ENCODE measurements around the gene TMEM208. TPM values are rescaled to one million over a fixed set of nuclear protein-coding genes. Genes with fewer than 3 reads are reported as not detected.

The TMEM208 gene
- total and polyA plus RNA-seq, 2 of the 13 experiments (the other 11 are each of a cell fraction or from before 2014, with no cell fraction given): 58.8 to 72.9 TPM

DNA sequence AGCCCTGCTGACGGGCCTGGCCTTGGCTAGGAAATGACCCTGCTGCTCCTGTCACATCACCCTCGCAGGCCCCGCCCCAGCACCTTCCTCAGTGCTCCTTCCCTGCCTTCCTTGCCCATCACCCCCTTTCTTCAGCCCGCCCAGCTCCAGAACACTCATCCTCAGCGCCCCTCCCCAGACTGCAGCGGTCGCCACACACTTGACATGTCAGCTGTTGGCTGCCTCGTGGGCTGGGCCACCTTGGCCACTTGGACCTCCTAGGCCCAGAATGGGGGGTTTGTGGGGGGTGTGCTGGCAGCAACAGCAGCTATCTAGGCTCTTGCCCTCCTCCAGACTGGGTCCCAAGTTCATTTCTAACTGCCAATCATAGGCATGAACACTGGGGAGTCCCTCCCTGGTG lies 17.4 kb upstream of the TMEM208 start:
- TF ChIP-seq NRL (CRISPR knock-in tag; IDR thresholded peaks at IDR 0.05; ENCODE audit: borderline replicate concordance): no peak
- TF ChIP-seq ZNF782 (CRISPR knock-in tag; IDR thresholded peaks at IDR 0.05; ENCODE audit: borderline replicate concordance): 0 out of 2 replicates have a peak, but pooled peaks have one; percentile 8
- TF ChIP-seq PCBP1 (IDR thresholded peaks at IDR 0.05; ENCODE audit: borderline replicate concordance, low read depth, low read length): 0 out of 2 replicates have a peak, but pooled peaks have one; percentile 12
- TF ChIP-seq, protein P1, sequence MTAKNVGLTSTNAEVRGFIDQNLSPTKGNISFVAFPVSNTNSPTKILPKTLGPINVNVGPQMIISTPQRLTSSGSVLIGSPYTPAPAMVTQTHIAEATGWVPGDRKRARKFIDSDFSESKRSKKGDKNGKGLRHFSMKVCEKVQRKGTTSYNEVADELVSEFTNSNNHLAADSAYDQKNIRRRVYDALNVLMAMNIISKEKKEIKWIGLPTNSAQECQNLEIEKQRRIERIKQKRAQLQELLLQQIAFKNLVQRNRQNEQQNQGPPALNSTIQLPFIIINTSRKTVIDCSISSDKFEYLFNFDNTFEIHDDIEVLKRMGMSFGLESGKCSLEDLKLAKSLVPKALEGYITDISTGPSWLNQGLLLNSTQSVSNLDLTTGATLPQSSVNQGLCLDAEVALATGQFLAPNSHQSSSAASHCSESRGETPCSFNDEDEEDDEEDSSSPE (CRISPR knock-in tag; IDR thresholded peaks at IDR 0.05): no peak
- no peak for TF ChIP-seq RCOR2 (CRISPR knock-in tag; IDR thresholded peaks at IDR 0.05)
- TF ChIP-seq AGO1 (IDR thresholded peaks at IDR 0.05; ENCODE audit: low read depth, low read length, poor library complexity, severe bottlenecking): peak; percentile 65
- TF ChIP-seq, protein P2, sequence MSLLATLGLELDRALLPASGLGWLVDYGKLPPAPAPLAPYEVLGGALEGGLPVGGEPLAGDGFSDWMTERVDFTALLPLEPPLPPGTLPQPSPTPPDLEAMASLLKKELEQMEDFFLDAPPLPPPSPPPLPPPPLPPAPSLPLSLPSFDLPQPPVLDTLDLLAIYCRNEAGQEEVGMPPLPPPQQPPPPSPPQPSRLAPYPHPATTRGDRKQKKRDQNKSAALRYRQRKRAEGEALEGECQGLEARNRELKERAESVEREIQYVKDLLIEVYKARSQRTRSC (CRISPR knock-in tag; IDR thresholded peaks at IDR 0.05; ENCODE audit: low read depth): 0 out of 2 replicates have a peak, but pooled peaks have one; percentile 20
- TF ChIP-seq, protein P3, sequence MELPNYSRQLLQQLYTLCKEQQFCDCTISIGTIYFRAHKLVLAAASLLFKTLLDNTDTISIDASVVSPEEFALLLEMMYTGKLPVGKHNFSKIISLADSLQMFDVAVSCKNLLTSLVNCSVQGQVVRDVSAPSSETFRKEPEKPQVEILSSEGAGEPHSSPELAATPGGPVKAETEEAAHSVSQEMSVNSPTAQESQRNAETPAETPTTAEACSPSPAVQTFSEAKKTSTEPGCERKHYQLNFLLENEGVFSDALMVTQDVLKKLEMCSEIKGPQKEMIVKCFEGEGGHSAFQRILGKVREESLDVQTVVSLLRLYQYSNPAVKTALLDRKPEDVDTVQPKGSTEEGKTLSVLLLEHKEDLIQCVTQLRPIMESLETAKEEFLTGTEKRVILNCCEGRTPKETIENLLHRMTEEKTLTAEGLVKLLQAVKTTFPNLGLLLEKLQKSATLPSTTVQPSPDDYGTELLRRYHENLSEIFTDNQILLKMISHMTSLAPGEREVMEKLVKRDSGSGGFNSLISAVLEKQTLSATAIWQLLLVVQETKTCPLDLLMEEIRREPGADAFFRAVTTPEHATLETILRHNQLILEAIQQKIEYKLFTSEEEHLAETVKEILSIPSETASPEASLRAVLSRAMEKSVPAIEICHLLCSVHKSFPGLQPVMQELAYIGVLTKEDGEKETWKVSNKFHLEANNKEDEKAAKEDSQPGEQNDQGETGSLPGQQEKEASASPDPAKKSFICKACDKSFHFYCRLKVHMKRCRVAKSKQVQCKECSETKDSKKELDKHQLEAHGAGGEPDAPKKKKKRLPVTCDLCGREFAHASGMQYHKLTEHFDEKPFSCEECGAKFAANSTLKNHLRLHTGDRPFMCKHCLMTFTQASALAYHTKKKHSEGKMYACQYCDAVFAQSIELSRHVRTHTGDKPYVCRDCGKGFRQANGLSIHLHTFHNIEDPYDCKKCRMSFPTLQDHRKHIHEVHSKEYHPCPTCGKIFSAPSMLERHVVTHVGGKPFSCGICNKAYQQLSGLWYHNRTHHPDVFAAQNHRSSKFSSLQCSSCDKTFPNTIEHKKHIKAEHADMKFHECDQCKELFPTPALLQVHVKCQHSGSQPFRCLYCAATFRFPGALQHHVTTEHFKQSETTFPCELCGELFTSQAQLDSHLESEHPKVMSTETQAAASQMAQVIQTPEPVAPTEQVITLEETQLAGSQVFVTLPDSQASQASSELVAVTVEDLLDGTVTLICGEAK (IDR thresholded peaks at IDR 0.05): no peak
- TF ChIP-seq, protein P3 (CRISPR knock-in tag; IDR thresholded peaks at IDR 0.05): no peak
- no peak for TF ChIP-seq ZNF660 (CRISPR knock-in tag; IDR thresholded peaks at IDR 0.05; ENCODE audit: borderline replicate concordance, low read depth)
- ATAC-seq (no peak), FAIRE-seq (no peak), DNase-seq (ENCODE audit: low spot score) (no peak)
- Histone ChIP-seq H3K4me3 (replicated peaks in 1 of 3; ENCODE audit: insufficient read depth in 1 of 3, low read depth in 2 of 3, low read length in 3 of 3) (no peak overlapping the region), H3K79me2 (ENCODE audit: insufficient read depth, low read length) (no peaks in the 10 kb centered on the region), H3K36me3 (replicated peaks in 1 of 2; ENCODE audit: control insufficient read depth in 1 of 2, insufficient read depth in 2 of 2, low read length in 2 of 2) (no peaks in the 10 kb centered on the region), H2AFZ (ENCODE audit: low read length) (no peak overlapping the region), H4K20me1 (ENCODE audit: insufficient read depth, low read length) (no peaks in the 10 kb centered on the region), H3K9ac (ENCODE audit: insufficient read depth, low read depth, low read length) (no peak overlapping the region), H3K4me2 (ENCODE audit: low read depth, low read length) (no peak overlapping the region), H3K27me3 (ENCODE audit: control insufficient read depth in 1 of 2, insufficient read depth in 2 of 2, low read length in 2 of 2) (no peaks in the 10 kb centered on the region), H3K4me1 (ENCODE audit: insufficient read depth, low read length) (peaks cover 72% of the 10 kb centered on the region), H3K27ac (ENCODE audit: extremely low read length, insufficient read depth, low read length) (no peak overlapping the region), H3K9me3 (ENCODE audit: low read length) (no peaks in the 10 kb centered on the region)
- ChIA-PET CTCF (ENCODE audit: low intra/inter-chr PET ratio, low total read pairs) (no interaction called here), POLR2A (interaction anchor here (1.2 to 3.0 kb wide), 4 partner anchors 12 to 39 kb away, joined by 4 to 17 read pairs (median 7); partner anchors contain the start of genes E2F4, NOL3 and TMEM208)
- in situ Hi-C loops (cut with HindIII; ENCODE audit: extremely low pct_ligation_motif_present, low pct_unique_long_range_greater_than_20kb): no loop called here
- no TSS peak for BruUV-seq (replicated peaks)
- 72% methylated on average over 8 of the region's 8 CpGs for WGBS (ENCODE audit: low lambda C conversion rate)
- intact Hi-C loops (cut with micrococcal nuclease; ENCODE audit: unreplicated experiment): no loop called here

All from HepG2 (cell line).